ENCODE results near the gene ZNHIT1. TPM values are rescaled to one million over a fixed set of nuclear protein-coding genes. Genes with fewer than 3 reads are reported as not detected.

The ZNHIT1 gene
- total and polyA plus RNA-seq, 2 donors (not counting 3 experiments of a cell fraction or from before 2014, with no cell fraction given), result 74.1 to 89.9 TPM

DNA sequence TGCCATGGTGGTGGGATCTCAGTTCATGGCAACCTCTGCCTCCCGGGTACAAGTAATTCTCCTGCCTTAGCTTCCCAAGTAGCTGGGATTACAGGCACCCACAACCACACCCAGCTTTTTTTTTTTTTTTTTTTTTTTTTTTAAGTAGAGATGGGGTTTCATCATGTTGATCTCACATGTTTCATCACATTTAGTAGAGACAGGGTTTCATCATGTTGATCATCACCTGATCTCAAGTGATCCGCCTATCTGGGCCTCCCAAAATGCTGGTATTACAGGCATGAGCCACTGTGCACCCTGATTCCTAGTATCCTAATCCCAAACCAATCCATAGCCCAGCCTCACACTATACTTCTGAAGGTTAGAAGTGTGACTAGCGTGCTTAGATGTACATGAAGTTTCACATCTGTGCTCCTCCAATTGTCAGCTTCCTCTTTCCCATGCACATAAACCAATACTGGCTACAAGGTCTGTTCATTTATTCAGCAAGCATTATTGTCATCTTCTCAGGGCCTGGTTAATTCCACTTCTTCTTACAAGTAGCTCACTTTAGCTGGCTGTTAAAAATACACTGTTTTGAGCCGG is 31.0 kb upstream of the ZNHIT1 start:
- Histone ChIP-seq H3K79me2 (ENCODE audit: control insufficient read depth, insufficient read depth, low read length) (no peaks in the 10 kb centered on the region), H3K36me3 (ENCODE audit: control insufficient read depth in 2 of 2, extremely low read depth in 1 of 2, insufficient read depth in 2 of 2, low read length in 2 of 2) (no peaks in the 10 kb centered on the region), H4K20me1 (replicated peaks; ENCODE audit: control insufficient read depth, extremely low read depth, insufficient read depth, low read length) (no peaks in the 10 kb centered on the region), H3K9ac (replicated peaks; ENCODE audit: extremely low read depth, insufficient read depth, low read length) (no peak overlapping the region), H3K4me2 (ENCODE audit: insufficient read depth, low read length) (no peak overlapping the region), H3K27me3 (ENCODE audit: control insufficient read depth in 2 of 2, insufficient read depth in 2 of 2, low read length in 2 of 2) (no peaks in the 10 kb centered on the region), H3K4me1 (ENCODE audit: control insufficient read depth, extremely low read depth, insufficient read depth, low read length) (no peaks in the 10 kb centered on the region), H3K27ac (ENCODE audit: insufficient read depth, low read depth, low read length) (no peak overlapping the region), H3K9me1 (replicated peaks; ENCODE audit: control insufficient read depth, extremely low read depth, insufficient read depth, low read length) (no peaks in the 10 kb centered on the region), H3K9me3 (replicated peaks; ENCODE audit: control insufficient read depth, insufficient read depth, low read length) (no peaks in the 10 kb centered on the region), H2AFZ (ENCODE audit: low read depth, low read length) (no peak overlapping the region), H3K4me3 (replicated peaks in 1 of 3; ENCODE audit: insufficient read depth in 1 of 3, low read depth in 1 of 3, low read length in 3 of 3) (no peak overlapping the region)
- no TSS peak for BruUV-seq (replicated peaks)
- dilution Hi-C loops (cut with MboI; ENCODE audit: extremely low pct_ligation_motif_present, low sequenced_read_pairs) (no loop called here), intact Hi-C loops (cut with micrococcal nuclease) (no loop called here)
- FAIRE-seq (no peak), DNase-seq (ENCODE audit: low read depth, low spot score) (no peak)
- no peak for TF ChIP-seq EZH2 (IDR thresholded peaks at IDR 0.05; ENCODE audit: borderline replicate concordance, low read depth, low read length, severe bottlenecking)
- no peak for TF ChIP-seq MYC (IDR thresholded peaks at IDR 0.05; ENCODE audit: low read depth, low read length)
- TF ChIP-seq FOS (IDR thresholded peaks at IDR 0.05; ENCODE audit: borderline replicate concordance, insufficient read depth, low read length), result no peak
- no peak for TF ChIP-seq POLR2A (IDR thresholded peaks at IDR 0.05; ENCODE audit: low read depth, low read length)
- TF ChIP-seq, protein P1, sequence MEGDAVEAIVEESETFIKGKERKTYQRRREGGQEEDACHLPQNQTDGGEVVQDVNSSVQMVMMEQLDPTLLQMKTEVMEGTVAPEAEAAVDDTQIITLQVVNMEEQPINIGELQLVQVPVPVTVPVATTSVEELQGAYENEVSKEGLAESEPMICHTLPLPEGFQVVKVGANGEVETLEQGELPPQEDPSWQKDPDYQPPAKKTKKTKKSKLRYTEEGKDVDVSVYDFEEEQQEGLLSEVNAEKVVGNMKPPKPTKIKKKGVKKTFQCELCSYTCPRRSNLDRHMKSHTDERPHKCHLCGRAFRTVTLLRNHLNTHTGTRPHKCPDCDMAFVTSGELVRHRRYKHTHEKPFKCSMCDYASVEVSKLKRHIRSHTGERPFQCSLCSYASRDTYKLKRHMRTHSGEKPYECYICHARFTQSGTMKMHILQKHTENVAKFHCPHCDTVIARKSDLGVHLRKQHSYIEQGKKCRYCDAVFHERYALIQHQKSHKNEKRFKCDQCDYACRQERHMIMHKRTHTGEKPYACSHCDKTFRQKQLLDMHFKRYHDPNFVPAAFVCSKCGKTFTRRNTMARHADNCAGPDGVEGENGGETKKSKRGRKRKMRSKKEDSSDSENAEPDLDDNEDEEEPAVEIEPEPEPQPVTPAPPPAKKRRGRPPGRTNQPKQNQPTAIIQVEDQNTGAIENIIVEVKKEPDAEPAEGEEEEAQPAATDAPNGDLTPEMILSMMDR (IDR thresholded peaks at IDR 0.05; ENCODE audit: extremely low read depth in 1 of 2, insufficient read depth in 1 of 2, low read depth in 1 of 2, low read length in 2 of 2), result no peak
- TF ChIP-seq, protein P2, sequence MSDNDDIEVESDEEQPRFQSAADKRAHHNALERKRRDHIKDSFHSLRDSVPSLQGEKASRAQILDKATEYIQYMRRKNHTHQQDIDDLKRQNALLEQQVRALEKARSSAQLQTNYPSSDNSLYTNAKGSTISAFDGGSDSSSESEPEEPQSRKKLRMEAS (IDR thresholded peaks at IDR 0.05; ENCODE audit: insufficient read depth, insufficient read length), result no peak
- TF ChIP-seq JUN (IDR thresholded peaks at IDR 0.05; ENCODE audit: borderline replicate concordance, insufficient read depth, insufficient read length, low read depth), result no peak
- no peak for TF ChIP-seq GATA2 (IDR thresholded peaks at IDR 0.05; ENCODE audit: insufficient read depth, insufficient read length, low read depth, low read length)
- TF ChIP-seq POLR2AphosphoS5 (IDR thresholded peaks at IDR 0.05; ENCODE audit: insufficient read depth, low read depth, low read length), result no peak
- CTCF ChIA-PET, result interaction anchor here (0.6 to 2.3 kb wide), 4 partner anchors 31 to 96 kb away, joined by 3 to 13 read pairs (median 3); no protein-coding TSS in a partner anchor
- POLR2A ChIA-PET, result interaction anchor here (0.7 kb wide), 1 partner anchor 109 kb away, joined by 5 read pairs; no protein-coding TSS in a partner anchor
